RWPE2 (cell line): ENCODE measurements around the gene AKAP13.
A peak's percentile ranks its signal among the peaks of the same experiment; 100 is the strongest.

Experiments
- ATAC-seq: fragments of 200-7000 bp; cut with Tn5 transposase; 3 replicates; pipeline ENCODE4 v1.9.1; 2021; ENCODE audit warnings: low read depth
- DNase-seq: peaks from one replicate; pipeline ENCODE4 v3.0.0-alpha.2; 2020; ENCODE audit warnings: low spot score
- H3K27ac ChIP-seq: fragments of 450-650 bp; 2 replicates; pipeline ENCODE4 v1.5.1; 2017; ENCODE audit warnings: mild to moderate bottlenecking; ENCODE audit not compliant: poor library complexity, severe bottlenecking
- H3K27me3 ChIP-seq: fragments of 250-450 bp; sonication (Bioruptor Pico); 2 replicates; pipeline ENCODE4 v1.5.1; 2021; ENCODE audit warnings: mild to moderate bottlenecking, moderate library complexity; ENCODE audit not compliant: insufficient read depth, poor library complexity, severe bottlenecking
- H3K36me3 ChIP-seq: fragments of 250-450 bp; sonication (Bioruptor Pico); 2 replicates; pipeline ENCODE4 v1.5.1; 2020; ENCODE audit warnings: low read depth, mild to moderate bottlenecking, moderate library complexity
- H3K4me1 ChIP-seq: fragments of 250-450 bp; sonication (Bioruptor Pico); 2 replicates; pipeline ENCODE4 v1.5.1; 2021; ENCODE audit warnings: mild to moderate bottlenecking, moderate library complexity; ENCODE audit not compliant: insufficient read depth, poor library complexity, severe bottlenecking
- H3K4me3 ChIP-seq: fragments of 250-450 bp; sonication (Bioruptor Pico); 2 replicates; pipeline ENCODE4 v1.5.1; 2021; ENCODE audit warnings: mild to moderate bottlenecking, moderate library complexity; ENCODE audit not compliant: severe bottlenecking
- H3K9me3 ChIP-seq: fragments of 250-450 bp; sonication (Bioruptor Pico); 2 replicates; pipeline ENCODE4 v1.5.1; 2021; ENCODE audit warnings: mild to moderate bottlenecking, moderate library complexity; ENCODE audit not compliant: severe bottlenecking
- CTCF ChIP-seq: fragments of 450-650 bp; IDR thresholded peaks from one replicate; pipeline ENCODE4 v1.5.1; 2017; ENCODE audit warnings: mild to moderate bottlenecking, moderate library complexity; ENCODE audit not compliant: poor library complexity, severe bottlenecking

AKAP13 gene

GRCh38 chr15:85642065-85642692 lies 261.8 kb downstream of the AKAP13 start:
- Histone ChIP-seq H3K36me3 (peaks cover 57% of the 10 kb centered on the region), H3K4me1 (no peaks in the 10 kb centered on the region), H3K9me3 (no peaks in the 10 kb centered on the region), H3K27ac (no peak overlapping the region), H3K27me3 (no peaks in the 10 kb centered on the region), H3K4me3 (no peak overlapping the region)
- ATAC-seq (no peak; the same call in 2 of the 3 replicates), DNase-seq (no peak)
- TF ChIP-seq CTCF: no peak

DNA sequence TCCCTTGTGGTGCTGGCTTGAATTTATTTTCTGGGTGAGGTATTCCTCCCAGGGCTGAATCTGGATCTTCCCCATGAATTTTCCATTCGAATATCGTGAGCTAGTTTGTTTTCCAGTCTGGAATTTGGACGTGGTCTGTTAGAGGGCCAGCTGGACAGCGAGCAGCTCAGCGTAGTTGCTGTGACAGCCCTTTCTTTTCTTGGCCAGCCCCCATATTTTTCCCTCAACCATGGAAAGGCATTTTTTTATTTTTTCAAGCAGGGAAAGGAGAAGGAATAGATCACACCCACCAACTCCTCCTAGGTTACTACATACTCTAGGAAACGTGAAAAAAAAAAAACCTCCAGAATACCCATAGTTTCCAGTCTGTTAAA lies 262.3 kb downstream of the AKAP13 start:
- TF ChIP-seq CTCF: no peak
- no peaks in the 10 kb centered on the region for H3K27me3 ChIP-seq
- no peak overlapping the region for H3K4me3 ChIP-seq
- ATAC-seq (no peak), DNase-seq (no peak)
- H3K9me3 ChIP-seq: no peaks in the 10 kb centered on the region
- peaks cover 57% of the 10 kb centered on the region for H3K36me3 ChIP-seq
- no peaks in the 10 kb centered on the region for H3K4me1 ChIP-seq
- no peak overlapping the region for H3K27ac ChIP-seq

- no peaks in the 10 kb centered on the region for H3K9me3 ChIP-seq
- no peak; the same call in 2 of the 3 replicates for ATAC-seq
- H3K27me3 ChIP-seq: no peaks in the 10 kb centered on the region
- H3K4me3 ChIP-seq: no peak overlapping the region
- peaks cover 36% of the 10 kb centered on the region for H3K36me3 ChIP-seq
- peaks cover 10% of the 10 kb centered on the region for H3K4me1 ChIP-seq
- DNase-seq: no peak
- TF ChIP-seq CTCF: no peak
- no peak overlapping the region for H3K27ac ChIP-seq
Measured at GRCh38 chr15:85646538-85647091, 266.2 kb downstream of the AKAP13 start.

GRCh38 chr15:85649372-85649771 lies 269.0 kb downstream of the AKAP13 start:
- H3K36me3 ChIP-seq: peaks cover 38% of the 10 kb centered on the region
- no peak for DNase-seq
- peak; percentile 77 for ATAC-seq

More at GRCh38 chr15:85649372-85649771, 269.0 kb downstream of the AKAP13 start:
- no peaks in the 10 kb centered on the region for H3K9me3 ChIP-seq
- no peak overlapping the region for H3K4me3 ChIP-seq
- H3K4me1 ChIP-seq: peaks cover 10% of the 10 kb centered on the region
- H3K27me3 ChIP-seq: no peaks in the 10 kb centered on the region
- TF ChIP-seq CTCF: no peak
- peak overlapping the region; percentile 30 for H3K27ac ChIP-seq
